NCI-H2196 (cell line): Measurements from ENCODE around the gene SEPTIN2.
"Not testable (repeated sequence)": the region's sequence is repeated elsewhere in the genome, so short reads cannot be mapped to it uniquely, and the experiment has no call there.

Source experiments
- DNase-seq: peaks from one replicate; lab custom pipeline; 2025; ENCODE audit not compliant: unreplicated experiment; lab: John Stamatoyannopoulos, UW

The SEPTIN2 gene

GRCh38 chr2:241286348-241287090 is 29.2 kb upstream of the SEPTIN2 start:
- no peak for DNase-seq

- DNase-seq = no peak
Observed at GRCh38 chr2:241288324-241288888, 27.3 kb upstream of the SEPTIN2 start.

- no peak for DNase-seq
Observed at GRCh38 chr2:241289053-241289452, 26.7 kb upstream of the SEPTIN2 start.

GRCh38 chr2:241289597-241289996 is 26.1 kb upstream of the SEPTIN2 start:
- no peak for DNase-seq

GRCh38 chr2:241291153-241291552 is 24.6 kb upstream of the SEPTIN2 start:
- DNase-seq = no peak

- no peak for DNase-seq
Observed at GRCh38 chr2:241291977-241292376, 23.7 kb upstream of the SEPTIN2 start.

GRCh38 chr2:241293378-241293797 is 22.3 kb upstream of the SEPTIN2 start:
- DNase-seq = not testable (repeated sequence)

- DNase-seq = no peak
Observed at GRCh38 chr2:241295326-241296095, 20.2 kb upstream of the SEPTIN2 start.

- no peak for DNase-seq
Observed at GRCh38 chr2:241296767-241297166, 19.0 kb upstream of the SEPTIN2 start.

GRCh38 chr2:241298673-241299072 is 17.1 kb upstream of the SEPTIN2 start:
- no peak for DNase-seq

GRCh38 chr2:241300000-241300399 is 15.7 kb upstream of the SEPTIN2 start:
- DNase-seq = no peak

GRCh38 chr2:241302083-241302482 is 13.6 kb upstream of the SEPTIN2 start:
- no peak for DNase-seq

- no peak for DNase-seq
Observed at GRCh38 chr2:241302759-241303651, 12.7 kb upstream of the SEPTIN2 start.

GRCh38 chr2:241304039-241304670 is 11.6 kb upstream of the SEPTIN2 start:
- DNase-seq = no peak

- no peak for DNase-seq
Observed at GRCh38 chr2:241307055-241307454, 8.7 kb upstream of the SEPTIN2 start.

- no peak for DNase-seq
Observed at GRCh38 chr2:241308267-241308666, 7.5 kb upstream of the SEPTIN2 start.

GRCh38 chr2:241308832-241309500 is 6.8 kb upstream of the SEPTIN2 start:
- DNase-seq = no peak

- DNase-seq = no peak
Observed at GRCh38 chr2:241309684-241310117, 6.0 kb upstream of the SEPTIN2 start.

GRCh38 chr2:241310917-241311566 is 4.7 kb upstream of the SEPTIN2 start:
- no peak for DNase-seq
